Osteoblast (primary cell): Measurements from ENCODE around the gene RPL3. TPM values are rescaled to one million over a fixed set of nuclear protein-coding genes. Genes with fewer than 3 reads are reported as not detected.

Experiments
- DNase-seq: peaks from one replicate; pipeline ENCODE4 v3.0.0; 2011; ENCODE audit warnings: low spot score, mixed read lengths; ENCODE audit not compliant: insufficient read length; ENCODE audit errors: missing footprints
- H2AFZ ChIP-seq: 2 replicates; pipeline ENCODE4 v1.6.0; 2011; ENCODE audit warnings: mild to moderate bottlenecking, low read length
- H3K27ac ChIP-seq: 2 replicates; pipeline ENCODE4 v1.5.1; 2011; ENCODE audit warnings: mild to moderate bottlenecking, low read depth, low read length, moderate library complexity
- H3K27me3 ChIP-seq: 2 replicates; pipeline ENCODE4 v1.6.0; 2012; ENCODE audit warnings: mild to moderate bottlenecking, control low read depth, inconsistent platforms, low read length, moderate library complexity; ENCODE audit not compliant: insufficient read depth
- H3K36me3 ChIP-seq: 2 replicates; pipeline ENCODE4 v1.5.1; 2011; ENCODE audit warnings: mild to moderate bottlenecking, low read length, control low read depth, moderate library complexity; ENCODE audit not compliant: insufficient read depth
- H3K4me1 ChIP-seq: 2 replicates; pipeline ENCODE4 v1.5.1; 2011; ENCODE audit warnings: mild to moderate bottlenecking, low read length, control low read depth, moderate library complexity; ENCODE audit not compliant: insufficient read depth
- H3K4me2 ChIP-seq: 2 replicates; pipeline ENCODE4 v1.6.0; 2011; ENCODE audit warnings: mild to moderate bottlenecking, low read length; ENCODE audit not compliant: insufficient read depth
- H3K4me3 ChIP-seq: fragments of 200-600 bp; sonication (generic); 3 replicates; pipeline ENCODE4 v1.5.1; 2012; ENCODE audit warnings: mild to moderate bottlenecking, low read length, inconsistent platforms; ENCODE audit not compliant: insufficient read depth
- H3K79me2 ChIP-seq: 2 replicates; pipeline ENCODE4 v1.6.0; 2012; ENCODE audit warnings: mild to moderate bottlenecking, low read length, control low read depth, inconsistent platforms; ENCODE audit not compliant: insufficient read depth
- H3K9me3 ChIP-seq: 2 replicates; pipeline ENCODE4 v1.5.1; 2011; ENCODE audit warnings: low read depth, low read length, control low read depth
- H4K20me1 ChIP-seq: 2 replicates; pipeline ENCODE4 v1.6.0; 2012; ENCODE audit warnings: mild to moderate bottlenecking, low read length, control low read depth; ENCODE audit not compliant: insufficient read depth
- CTCF ChIP-seq: IDR thresholded peaks from 2 replicates; pipeline ENCODE4 v1.5.1; 2011; ENCODE audit warnings: mild to moderate bottlenecking, low read depth, low read length, moderate library complexity; ENCODE audit errors: extremely low read depth
- total RNA-seq: library from RNA; depleted of rRNA; stranded (reverse); fragments of >200 nt; gene quantifications from 2 replicates; pipeline ENCODE4 v1.2.3, GENCODE V29; 2012

Gene RPL3
- total RNA-seq, 1 donor = 2,119 TPM

- Histone ChIP-seq H3K27me3 (no peaks in the 10 kb centered on the region), H3K4me3 (no peak overlapping the region), H3K4me2 (no peak overlapping the region), H3K36me3 (peaks cover 54% of the 10 kb centered on the region), H3K9me3 (no peaks in the 10 kb centered on the region), H3K79me2 (peaks cover 44% of the 10 kb centered on the region), H3K4me1 (peaks cover 41% of the 10 kb centered on the region), H3K27ac (no peak overlapping the region), H4K20me1 (peaks cover 64% of the 10 kb centered on the region), H2AFZ (no peak overlapping the region)
- no peak for TF ChIP-seq CTCF
- DNase-seq = peak; percentile 76
Measured at GRCh38 chr22:39311592-39312400, 7.6 kb downstream of the RPL3 start.

GRCh38 chr22:39309881-39310714, 9.3 kb downstream of the RPL3 start:
- Histone ChIP-seq H4K20me1 (peaks cover 47% of the 10 kb centered on the region), H3K4me2 (no peak overlapping the region)

GRCh38 chr22:39309364-39309861, 10.0 kb downstream of the RPL3 start:
- Histone ChIP-seq H3K36me3 (peaks cover 30% of the 10 kb centered on the region), H3K79me2 (peaks cover 20% of the 10 kb centered on the region), H3K9me3 (no peaks in the 10 kb centered on the region), H3K4me2 (peak overlapping the region; percentile 74), H4K20me1 (peaks cover 40% of the 10 kb centered on the region), H3K27me3 (no peaks in the 10 kb centered on the region), H3K4me3 (no peak overlapping the region), H3K27ac (peak overlapping the region; percentile 73), H2AFZ (no peak overlapping the region), H3K4me1 (peaks cover 20% of the 10 kb centered on the region)
- DNase-seq = peak; percentile 55
- TF ChIP-seq CTCF = no peak

More at GRCh38 chr22:39309881-39310714, 9.3 kb downstream of the RPL3 start:
- H3K4me3 ChIP-seq = no peak overlapping the region
- peak; percentile 91 for DNase-seq
- no peak overlapping the region for H3K27ac ChIP-seq
- peaks cover 37% of the 10 kb centered on the region for H3K36me3 ChIP-seq
- no peaks in the 10 kb centered on the region for H3K27me3 ChIP-seq
- H3K4me1 ChIP-seq = peaks cover 25% of the 10 kb centered on the region
- TF ChIP-seq CTCF = no peak
- H3K79me2 ChIP-seq = peaks cover 27% of the 10 kb centered on the region
- H3K9me3 ChIP-seq = no peaks in the 10 kb centered on the region
- H2AFZ ChIP-seq = no peak overlapping the region
